Lower leg skin (tissue), 4 donors: ENCODE data around the gene STAT5B. TPM values are rescaled to one million over a fixed set of nuclear protein-coding genes. Genes with fewer than 3 reads are reported as not detected.
A peak's percentile ranks its signal among the peaks of the same experiment; 100 is the strongest.

Source experiments
- DNase-seq, 2 donors: peaks; one replicate each; pipeline ENCODE4 v3.0.0-alpha.2; 2019; ENCODE audit warnings: low spot score in 2 of 2
- H3K4me3 ChIP-seq: fragments of 200-600 bp; sonication (generic); 2 replicates; pipeline ENCODE4 v1.5.1; 2017; ENCODE audit warnings: mild to moderate bottlenecking, low read depth; ENCODE audit not compliant: poor library complexity, severe bottlenecking
- POLR2A ChIP-seq, 2 donors: fragments of 450-650 bp; IDR thresholded peaks; one replicate each; pipeline ENCODE4 v1.6.1; 2016 to 2017; ENCODE audit warnings: antibody characterized with exemption in 2 of 2, mild to moderate bottlenecking in 1 of 2, moderate library complexity in 1 of 2
- WGBS, 2 donors: methylation state at CpG; one replicate each; pipeline ENCODE4 v1.1.5; 2018; 5-methylcytosine and 5-hydroxymethylcytosine counted together
- intact Hi-C: fragments of 100-400 bp; cut with DNase I; formaldehyde crosslinking; loops from one replicate; pipeline ENCODE4 v1.15.0; 2023; ENCODE audit warnings: low total_unique reads
- total RNA-seq, 4 donors: library from RNA; depleted of rRNA; stranded (reverse); fragments of >200 nt; gene quantifications; one replicate each; pipeline ENCODE4 v1.1.0, GENCODE V29; 2016
- TF ChIP-seq, protein P1 (sequence below), 3 donors: fragments of 450-650 bp; IDR thresholded peaks; one replicate each; pipeline ENCODE4 v1.5.1; 2016; ENCODE audit warnings: antibody characterized with exemption in 3 of 3, mild to moderate bottlenecking in 3 of 3, moderate library complexity in 2 of 3

Gene STAT5B
- total RNA-seq, 4 donors from 2014 or later, result 40.2 to 72.4 (median 50.5) TPM

- TF ChIP-seq POLR2A (IDR thresholded peaks at IDR 0.05), result peak in 1 of 2 donors; percentile 49
- TF ChIP-seq, protein P1, sequence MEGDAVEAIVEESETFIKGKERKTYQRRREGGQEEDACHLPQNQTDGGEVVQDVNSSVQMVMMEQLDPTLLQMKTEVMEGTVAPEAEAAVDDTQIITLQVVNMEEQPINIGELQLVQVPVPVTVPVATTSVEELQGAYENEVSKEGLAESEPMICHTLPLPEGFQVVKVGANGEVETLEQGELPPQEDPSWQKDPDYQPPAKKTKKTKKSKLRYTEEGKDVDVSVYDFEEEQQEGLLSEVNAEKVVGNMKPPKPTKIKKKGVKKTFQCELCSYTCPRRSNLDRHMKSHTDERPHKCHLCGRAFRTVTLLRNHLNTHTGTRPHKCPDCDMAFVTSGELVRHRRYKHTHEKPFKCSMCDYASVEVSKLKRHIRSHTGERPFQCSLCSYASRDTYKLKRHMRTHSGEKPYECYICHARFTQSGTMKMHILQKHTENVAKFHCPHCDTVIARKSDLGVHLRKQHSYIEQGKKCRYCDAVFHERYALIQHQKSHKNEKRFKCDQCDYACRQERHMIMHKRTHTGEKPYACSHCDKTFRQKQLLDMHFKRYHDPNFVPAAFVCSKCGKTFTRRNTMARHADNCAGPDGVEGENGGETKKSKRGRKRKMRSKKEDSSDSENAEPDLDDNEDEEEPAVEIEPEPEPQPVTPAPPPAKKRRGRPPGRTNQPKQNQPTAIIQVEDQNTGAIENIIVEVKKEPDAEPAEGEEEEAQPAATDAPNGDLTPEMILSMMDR (IDR thresholded peaks at IDR 0.05), result no peak
- peak within 1 kb of the TSS; percentile 57 for H3K4me3 ChIP-seq
- DNase-seq, result peak; percentile 91 to 98
- intact Hi-C loops, result no loop called here
- 2 to 4% methylated on average over 53 to 55 of the region's 88 CpGs for WGBS, 2 donors
Observed at GRCh38 chr17:42287977-42288802, 12.0 kb upstream of the STAT5B start, which contains the start of gene STAT5A. Gene STAT5A (plus strand): TSS chr17:42288498. CDS start chr17:42289412, 914 bp downstream.

DNA sequence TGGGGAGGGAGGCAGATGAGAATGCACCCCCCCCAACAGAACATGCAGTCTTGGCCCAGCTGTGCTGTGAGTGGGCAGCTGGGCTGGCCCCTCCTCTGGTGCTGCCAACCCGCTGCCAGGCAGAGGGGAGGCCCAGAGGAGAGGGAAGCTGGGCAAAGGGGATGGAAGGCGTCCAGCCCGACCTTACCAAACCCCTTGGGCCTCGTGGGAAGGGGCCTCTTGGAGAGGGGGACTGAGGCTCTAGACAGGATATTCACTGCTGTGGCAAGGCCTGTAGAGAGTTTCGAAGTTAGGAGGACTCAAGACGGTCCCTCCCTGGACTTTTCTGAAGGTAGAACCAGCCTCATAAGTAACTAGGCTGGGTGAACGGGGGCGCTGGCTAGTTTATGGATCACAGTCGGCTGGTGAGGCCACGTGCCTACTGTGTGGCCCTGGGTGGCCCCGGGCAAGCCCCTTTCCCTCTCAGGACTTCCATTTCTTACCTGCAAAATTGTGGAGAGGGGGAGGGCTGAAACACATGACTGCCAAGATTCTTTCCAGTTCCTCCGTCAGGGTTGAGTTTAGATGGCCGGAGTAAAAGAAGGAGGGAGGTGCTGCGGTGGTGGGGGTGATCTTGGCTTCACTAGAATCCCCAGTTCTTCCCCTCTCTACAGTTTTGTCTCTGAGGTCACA is 11.2 kb upstream of the STAT5B start:
- WGBS, 2 donors, result 5 to 8% methylated on average over 14 of the region's 14 CpGs
- no peak for TF ChIP-seq POLR2A (IDR thresholded peaks at IDR 0.05)
- TF ChIP-seq, protein P1 (IDR thresholded peaks at IDR 0.05), result no peak
- H3K4me3 ChIP-seq, result peak overlapping the region; percentile 57
- peak in 1 of 2 donors; percentile 90 for DNase-seq
- intact Hi-C loops, result no loop called here

DNA sequence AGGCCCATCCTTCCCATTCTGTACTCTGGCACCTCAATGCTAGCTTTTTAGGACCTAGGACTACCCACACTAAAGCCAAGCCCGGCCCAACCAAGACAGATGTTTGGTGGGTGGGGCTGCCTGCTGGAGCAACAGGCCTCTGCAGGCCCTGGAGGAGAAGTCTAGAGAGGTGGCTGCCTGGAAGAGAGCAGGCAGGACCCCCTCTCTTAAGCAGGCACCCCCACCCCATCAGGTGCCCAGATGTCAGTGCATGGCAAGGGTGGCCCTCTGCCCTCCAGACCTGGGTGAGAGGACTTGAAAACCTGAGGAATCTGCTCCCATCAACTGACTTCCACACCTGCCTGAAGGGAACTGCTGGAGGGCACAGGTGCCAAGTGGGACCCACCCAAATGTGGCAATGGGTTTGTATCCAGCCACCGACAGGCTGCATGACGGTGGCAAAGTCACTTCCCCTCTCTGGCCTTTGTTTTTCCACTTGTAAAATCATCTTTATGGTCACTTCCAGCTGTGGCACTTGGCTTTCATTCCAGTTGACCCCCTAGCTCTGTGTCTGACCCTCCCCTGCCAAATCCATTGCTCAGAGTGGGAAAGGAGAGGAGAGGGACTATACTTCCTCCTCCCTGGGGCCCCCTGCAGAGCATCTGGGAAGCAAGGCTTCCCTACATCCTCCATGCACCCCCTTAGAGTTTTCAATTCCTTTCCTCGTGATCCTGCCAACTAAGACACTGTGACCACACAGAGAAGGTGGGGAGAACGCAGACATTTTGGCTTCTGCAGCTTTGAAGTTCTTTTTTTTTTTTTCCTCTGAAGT is 10.4 kb upstream of the STAT5B start:
- WGBS, 2 donors, result 8 to 12% methylated on average over 5 of the region's 5 CpGs
- intact Hi-C loops, result no loop called here
- no peak overlapping the region for H3K4me3 ChIP-seq
- TF ChIP-seq, protein P1 (IDR thresholded peaks at IDR 0.05), result no peak
- TF ChIP-seq POLR2A (IDR thresholded peaks at IDR 0.05), result no peak
- peak; percentile 60 to 90 for DNase-seq

GRCh38 chr17:42285346-42286050 is 9.3 kb upstream of the STAT5B start:
- WGBS, 2 donors, result 89% methylated on average over 11 of the region's 11 CpGs
- no peak overlapping the region for H3K4me3 ChIP-seq
- TF ChIP-seq, protein P1 (IDR thresholded peaks at IDR 0.05), result no peak
- TF ChIP-seq POLR2A (IDR thresholded peaks at IDR 0.05), result no peak
- DNase-seq, result peak in 1 of 2 donors; percentile 63
- intact Hi-C loops, result no loop called here

GRCh38 chr17:42284566-42284965 is 8.4 kb upstream of the STAT5B start:
- H3K4me3 ChIP-seq, result no peak overlapping the region
- intact Hi-C loops, result no loop called here
- DNase-seq, result peak in 1 of 2 donors; percentile 37
- no peak for TF ChIP-seq POLR2A (IDR thresholded peaks at IDR 0.05)
- WGBS, 2 donors, result 90 to 95% methylated on average over 7 of the region's 7 CpGs
